Type B pancreatic cell (in vitro differentiated cells): ENCODE data around the gene ARV1. TPM values are rescaled to one million over a fixed set of nuclear protein-coding genes. Genes with fewer than 3 reads are reported as not detected.

ENCODE experiments used
- DNase-seq: peaks from one replicate; pipeline ENCODE4 v3.0.0; 2021; ENCODE audit warnings: mixed read lengths; ENCODE audit not compliant: unreplicated experiment; ENCODE audit errors: extremely low spot score
- H3K27ac Mint-ChIP-seq: 2 replicates; pipeline ENCODE4 v1.8.0; 2021; ENCODE audit warnings: mild to moderate bottlenecking, mixed read lengths
- H3K27me3 Mint-ChIP-seq: 2 replicates; pipeline ENCODE4 v1.8.0; 2021; ENCODE audit warnings: mixed read lengths
- H3K36me3 Mint-ChIP-seq: 2 replicates; pipeline ENCODE4 v1.8.0; 2021; ENCODE audit warnings: mixed read lengths
- H3K4me1 Mint-ChIP-seq: one replicate; pipeline ENCODE4 v1.8.0; 2021; ENCODE audit warnings: mixed read lengths; ENCODE audit not compliant: unreplicated experiment
- H3K4me3 Mint-ChIP-seq: 2 replicates; pipeline ENCODE4 v1.8.0; 2021; ENCODE audit warnings: mild to moderate bottlenecking, mixed read lengths
- H3K9me3 Mint-ChIP-seq: 2 replicates; pipeline ENCODE4 v1.8.0; 2021; ENCODE audit warnings: mixed read lengths
- CTCF ChIP-seq: fragments of 200-600 bp; sonication (generic); conservative IDR thresholded peaks from 2 replicates; pipeline ENCODE4 v1.5.0; 2021; ENCODE audit warnings: antibody characterized with exemption, mild to moderate bottlenecking
- total RNA-seq: library from RNA; stranded (reverse); gene quantifications from 2 replicates; pipeline ENCODE4 v1.2.1, GENCODE V29; 2021; ENCODE audit warnings: low replicate concordance

Gene ARV1
- total RNA-seq, 1 donor from 2014 or later, result 12.8 TPM

GRCh38 chr1:230966358-230966873 is 12.5 kb upstream of the ARV1 start:
- Mint-ChIP-seq H3K36me3 (no peaks in the 10 kb centered on the region), H3K9me3 (no peaks in the 10 kb centered on the region), H3K4me3 (no peak overlapping the region), H3K27ac (no peak overlapping the region), H3K4me1 (peaks cover 8% of the 10 kb centered on the region), H3K27me3 (no peaks in the 10 kb centered on the region)
- no peak for DNase-seq
- no peak for TF ChIP-seq CTCF

- Mint-ChIP-seq H3K4me3 (no peak overlapping the region), H3K36me3 (no peaks in the 10 kb centered on the region), H3K27me3 (no peaks in the 10 kb centered on the region), H3K4me1 (peaks cover 8% of the 10 kb centered on the region), H3K9me3 (no peaks in the 10 kb centered on the region), H3K27ac (no peak overlapping the region)
- no peak for TF ChIP-seq CTCF
- DNase-seq, result no peak
Measured at GRCh38 chr1:230970432-230970831, 8.5 kb upstream of the ARV1 start.

- no peak overlapping the region for H3K4me3 Mint-ChIP-seq
- no peaks in the 10 kb centered on the region for H3K36me3 Mint-ChIP-seq
- no peaks in the 10 kb centered on the region for H3K9me3 Mint-ChIP-seq
- no peak overlapping the region for H3K27ac Mint-ChIP-seq
- H3K4me1 Mint-ChIP-seq, result peaks cover 8% of the 10 kb centered on the region
- H3K27me3 Mint-ChIP-seq, result no peaks in the 10 kb centered on the region
- no peak for TF ChIP-seq CTCF
- no peak for DNase-seq
Measured at GRCh38 chr1:230971771-230972170, 7.1 kb upstream of the ARV1 start.

GRCh38 chr1:230972855-230973271 is 6.0 kb upstream of the ARV1 start:
- H3K4me1 Mint-ChIP-seq, result peaks cover 15% of the 10 kb centered on the region
- H3K4me3 Mint-ChIP-seq, result no peak overlapping the region
- H3K9me3 Mint-ChIP-seq, result no peaks in the 10 kb centered on the region
- no peak for TF ChIP-seq CTCF
- no peaks in the 10 kb centered on the region for H3K36me3 Mint-ChIP-seq
- no peaks in the 10 kb centered on the region for H3K27me3 Mint-ChIP-seq
- H3K27ac Mint-ChIP-seq, result no peak overlapping the region
- DNase-seq, result no peak

GRCh38 chr1:230975636-230976035 is 3.3 kb upstream of the ARV1 start:
- Mint-ChIP-seq H3K4me3 (no peak overlapping the region), H3K9me3 (no peaks in the 10 kb centered on the region), H3K27ac (no peak overlapping the region), H3K36me3 (no peaks in the 10 kb centered on the region), H3K4me1 (peaks cover 16% of the 10 kb centered on the region), H3K27me3 (no peaks in the 10 kb centered on the region)
- no peak for TF ChIP-seq CTCF
- DNase-seq, result no peak

- Mint-ChIP-seq H3K4me1 (peaks cover 16% of the 10 kb centered on the region), H3K9me3 (no peaks in the 10 kb centered on the region), H3K36me3 (no peaks in the 10 kb centered on the region), H3K27ac (no peak overlapping the region), H3K4me3 (peak overlapping the region; percentile 68), H3K27me3 (no peaks in the 10 kb centered on the region)
- no peak for DNase-seq
- no peak for TF ChIP-seq CTCF
Measured at GRCh38 chr1:230976360-230976759, 2.5 kb upstream of the ARV1 start.
